Esophagus muscularis mucosa (tissue), 3 donors: ENCODE measurements around the gene CCNYL1.

Experiments used
- CTCF ChIP-seq, 3 experiments: fragments of 200-600 bp in 2 of 3; fragments of 450-650 bp in 1 of 3; sonication (generic) in 2 of 3; IDR thresholded peaks; one replicate each; pipeline ENCODE4 v1.5.1; 2017 to 2019; ENCODE audit warnings: antibody characterized with exemption in 3 of 3, mild to moderate bottlenecking in 2 of 3, moderate library complexity in 1 of 3
- POLR2A ChIP-seq: fragments of 450-650 bp; IDR thresholded peaks from one replicate; pipeline ENCODE4 v1.6.1; 2017; ENCODE audit warnings: antibody characterized with exemption, moderate library complexity, mild to moderate bottlenecking, low read depth
- POLR2AphosphoS5 ChIP-seq, 2 donors: sonication (generic); formaldehyde crosslinking; IDR thresholded peaks; one replicate each; pipeline ENCODE4 v1.6.1; 2017; ENCODE audit warnings: antibody characterized with exemption in 2 of 2

GRCh38 chr2:207676827-207677354 is 34.5 kb upstream of the CCNYL1 start:
- TF ChIP-seq CTCF (IDR thresholded peaks at IDR 0.05) (no peak), POLR2AphosphoS5 (IDR thresholded peaks at IDR 0.05) (no peak), POLR2A (no peak)
